ENCODE measurements around the gene PNRC1.

- TF ChIP-seq CTCF (IDR thresholded peaks at IDR 0.05) (no peak), POLR2A (IDR thresholded peaks at IDR 0.05) (no peak)
Observed at GRCh38 chr6:89073840-89074239, 6.7 kb upstream of the PNRC1 start.

All from vagina (tissue), 2 donors.